NCI-H1105 (cell line): ENCODE data around the gene KCNK4.

Source experiments
- DNase-seq: peaks from one replicate; lab custom pipeline; 2025; lab: John Stamatoyannopoulos, UW

Gene KCNK4

GRCh38 chr11:64290352-64291261 lies 495 bp upstream of the KCNK4 start:
- DNase-seq = no peak

GRCh38 chr11:64291752-64292459 lies 804 bp downstream of the KCNK4 start:
- DNase-seq = no peak

- DNase-seq = no peak
These were observed 1.6 kb downstream of the KCNK4 start for GRCh38 chr11:64292460-64293254.

GRCh38 chr11:64294774-64295173 lies 3.7 kb downstream of the KCNK4 start:
- DNase-seq = no peak

GRCh38 chr11:64295760-64296159 lies 4.7 kb downstream of the KCNK4 start:
- no peak for DNase-seq

- no peak for DNase-seq
These were observed 5.1 kb downstream of the KCNK4 start for GRCh38 chr11:64296236-64296635.

GRCh38 chr11:64296830-64297698 lies 6.0 kb downstream of the KCNK4 start:
- DNase-seq = no peak

- no peak for DNase-seq
These were observed 6.7 kb downstream of the KCNK4 start for GRCh38 chr11:64297699-64298358.

- DNase-seq = no peak
These were observed 8.1 kb downstream of the KCNK4 start for GRCh38 chr11:64298966-64299846.

- peak; percentile 7 for DNase-seq
These were observed 8.9 kb downstream of the KCNK4 start, which contains the start of gene CATSPERZ for GRCh38 chr11:64299847-64300648. Gene CATSPERZ (plus strand): TSS chr11:64300358. CDS start chr11:64300411, 53 bp downstream.

GRCh38 chr11:64303109-64304031 lies 12.3 kb downstream of the KCNK4 start:
- no peak for DNase-seq

- no peak for DNase-seq
These were observed 12.9 kb downstream of the KCNK4 start for GRCh38 chr11:64304032-64304315.

GRCh38 chr11:64304316-64305072 lies 13.4 kb downstream of the KCNK4 start:
- peak; percentile 90 for DNase-seq

- peak; percentile 100 for DNase-seq
These were observed 14.1 kb downstream of the KCNK4 start, which contains the start of gene ESRRA for GRCh38 chr11:64305075-64305690. Gene ESRRA (plus strand): TSS chr11:64305524. CDS start chr11:64307180, 1,656 bp downstream.

- DNase-seq = peak; percentile 51
These were observed 14.8 kb downstream of the KCNK4 start for GRCh38 chr11:64305691-64306562.

- no peak for DNase-seq
These were observed 15.4 kb downstream of the KCNK4 start for GRCh38 chr11:64306563-64306875.
